ENCODE data around the gene CNTN6. TPM values are rescaled to one million over a fixed set of nuclear protein-coding genes. Genes with fewer than 3 reads are reported as not detected.

Gene CNTN6
- total RNA-seq, 4 donors from 2014 or later, result 7.7 to 16.4 (median 8.9) TPM

DNA sequence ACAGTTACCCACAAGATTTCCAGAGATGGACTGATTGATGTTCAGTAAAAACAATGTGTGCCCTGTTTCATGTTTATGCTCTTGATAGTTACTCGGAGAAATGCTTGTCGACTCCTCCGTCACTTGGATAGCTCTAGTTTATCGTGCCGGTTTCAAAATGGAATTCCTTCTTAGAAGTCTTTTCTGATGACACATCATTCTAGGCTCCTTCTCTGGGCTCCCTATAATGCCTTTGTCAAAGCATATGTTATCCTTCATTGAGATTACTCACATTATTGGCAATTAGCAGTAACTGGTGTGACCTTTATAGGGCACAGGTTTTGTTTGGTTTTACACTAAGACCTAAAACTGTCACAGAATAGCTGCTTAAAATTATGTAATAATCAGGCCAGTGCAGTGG lies 201.8 kb downstream of the CNTN6 start:
- Histone ChIP-seq H3K9me3 (no peaks in the 10 kb centered on the region), H3K36me3 (no peaks in the 10 kb centered on the region), H3K27me3 (no peaks in the 10 kb centered on the region), H3K4me1 (no peaks in the 10 kb centered on the region), H3K4me3 (replicated peaks in 1 of 3) (no peak overlapping the region), H3K27ac (no peak overlapping the region)
- intact Hi-C loops (cut with DNase I), result no loop called here
- no peak for TF ChIP-seq POLR2A (IDR thresholded peaks at IDR 0.05)
- TF ChIP-seq, protein P1, sequence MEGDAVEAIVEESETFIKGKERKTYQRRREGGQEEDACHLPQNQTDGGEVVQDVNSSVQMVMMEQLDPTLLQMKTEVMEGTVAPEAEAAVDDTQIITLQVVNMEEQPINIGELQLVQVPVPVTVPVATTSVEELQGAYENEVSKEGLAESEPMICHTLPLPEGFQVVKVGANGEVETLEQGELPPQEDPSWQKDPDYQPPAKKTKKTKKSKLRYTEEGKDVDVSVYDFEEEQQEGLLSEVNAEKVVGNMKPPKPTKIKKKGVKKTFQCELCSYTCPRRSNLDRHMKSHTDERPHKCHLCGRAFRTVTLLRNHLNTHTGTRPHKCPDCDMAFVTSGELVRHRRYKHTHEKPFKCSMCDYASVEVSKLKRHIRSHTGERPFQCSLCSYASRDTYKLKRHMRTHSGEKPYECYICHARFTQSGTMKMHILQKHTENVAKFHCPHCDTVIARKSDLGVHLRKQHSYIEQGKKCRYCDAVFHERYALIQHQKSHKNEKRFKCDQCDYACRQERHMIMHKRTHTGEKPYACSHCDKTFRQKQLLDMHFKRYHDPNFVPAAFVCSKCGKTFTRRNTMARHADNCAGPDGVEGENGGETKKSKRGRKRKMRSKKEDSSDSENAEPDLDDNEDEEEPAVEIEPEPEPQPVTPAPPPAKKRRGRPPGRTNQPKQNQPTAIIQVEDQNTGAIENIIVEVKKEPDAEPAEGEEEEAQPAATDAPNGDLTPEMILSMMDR (IDR thresholded peaks at IDR 0.05), result no peak
- 91 to 93% methylated on average over 5 of the region's 5 CpGs for WGBS, 2 donors
- DNase-seq, result no peak

GRCh38 chr3:1318296-1319005 lies 225.6 kb downstream of the CNTN6 start:
- H3K9me3 ChIP-seq, result no peaks in the 10 kb centered on the region
- no peak for DNase-seq
- WGBS, 2 donors, result 82 to 86% methylated on average over 6 of the region's 6 CpGs
- no peaks in the 10 kb centered on the region for H3K4me1 ChIP-seq
- no peaks in the 10 kb centered on the region for H3K36me3 ChIP-seq
- H3K4me3 ChIP-seq (replicated peaks in 1 of 3), result no peak overlapping the region
- H3K27me3 ChIP-seq, result no peaks in the 10 kb centered on the region
- intact Hi-C loops (cut with DNase I), result no loop called here
- no peak overlapping the region for H3K27ac ChIP-seq
- no peak for TF ChIP-seq POLR2A (IDR thresholded peaks at IDR 0.05)
- TF ChIP-seq, protein P1 (IDR thresholded peaks at IDR 0.05), result no peak

GRCh38 chr3:1326546-1326945 lies 233.7 kb downstream of the CNTN6 start:
- no peak overlapping the region for H3K4me3 ChIP-seq (replicated peaks in 1 of 3)
- H3K36me3 ChIP-seq, result no peaks in the 10 kb centered on the region
- TF ChIP-seq, protein P1 (IDR thresholded peaks at IDR 0.05), result no peak
- no peak for TF ChIP-seq POLR2A (IDR thresholded peaks at IDR 0.05)
- H3K27me3 ChIP-seq, result no peaks in the 10 kb centered on the region
- H3K4me1 ChIP-seq, result no peaks in the 10 kb centered on the region
- no peaks in the 10 kb centered on the region for H3K9me3 ChIP-seq
- H3K27ac ChIP-seq, result no peak overlapping the region
- no peak for DNase-seq
- intact Hi-C loops (cut with DNase I), result no loop called here

DNA sequence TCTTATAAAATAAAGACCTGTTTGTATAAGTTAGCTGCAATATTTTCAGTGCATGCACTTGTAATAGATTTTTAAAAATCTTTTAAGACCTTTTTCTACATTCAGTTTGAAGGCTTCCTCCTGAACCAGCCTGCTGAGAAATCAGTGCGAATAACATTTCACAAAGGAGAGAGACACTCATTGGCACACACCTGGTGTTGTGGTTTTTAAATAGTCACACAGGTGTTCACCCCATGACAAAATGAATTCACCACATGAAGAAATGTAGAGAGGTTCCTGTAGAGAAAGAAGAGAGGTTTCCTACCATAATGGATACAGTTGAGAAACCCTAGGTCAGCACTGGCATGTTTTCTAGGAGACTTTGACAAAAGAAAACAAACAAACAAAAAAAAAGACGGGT lies 237.3 kb downstream of the CNTN6 start:
- H3K36me3 ChIP-seq, result no peaks in the 10 kb centered on the region
- TF ChIP-seq, protein P1 (IDR thresholded peaks at IDR 0.05), result no peak
- TF ChIP-seq POLR2A (IDR thresholded peaks at IDR 0.05), result no peak
- no peak overlapping the region for H3K27ac ChIP-seq
- H3K9me3 ChIP-seq, result no peaks in the 10 kb centered on the region
- no peaks in the 10 kb centered on the region for H3K27me3 ChIP-seq
- WGBS, 2 donors, result 81 to 86% methylated on average over 2 of the region's 2 CpGs
- no peak overlapping the region for H3K4me3 ChIP-seq (replicated peaks in 1 of 3)
- DNase-seq, result no peak
- no peaks in the 10 kb centered on the region for H3K4me1 ChIP-seq
- intact Hi-C loops (cut with DNase I), result no loop called here

DNA sequence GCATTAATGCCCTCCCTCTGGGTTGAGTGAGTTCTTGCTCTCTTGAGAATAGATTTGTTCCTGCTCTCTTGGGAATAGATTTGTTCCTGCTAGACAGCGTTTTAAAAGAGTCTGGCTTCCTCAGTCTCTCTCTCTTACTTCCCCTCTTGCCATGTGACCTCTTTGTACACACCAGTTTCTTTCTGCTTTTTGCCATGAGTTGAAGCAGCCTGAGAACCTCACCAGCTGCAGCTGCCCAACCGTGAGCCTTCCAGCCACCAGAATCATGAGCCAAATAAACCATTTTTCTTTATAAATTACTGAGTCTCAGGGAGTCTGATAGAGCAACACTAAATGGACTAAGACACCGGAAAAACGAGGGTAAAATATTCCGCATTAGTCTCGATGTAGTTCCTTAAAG lies 253.6 kb downstream of the CNTN6 start:
- Histone ChIP-seq H3K27me3 (no peaks in the 10 kb centered on the region), H3K36me3 (no peaks in the 10 kb centered on the region), H3K27ac (no peak overlapping the region), H3K4me3 (replicated peaks in 1 of 3) (no peak overlapping the region), H3K4me1 (no peaks in the 10 kb centered on the region), H3K9me3 (no peaks in the 10 kb centered on the region)
- no peak for DNase-seq
- intact Hi-C loops (cut with DNase I), result no loop called here
- TF ChIP-seq, protein P1 (IDR thresholded peaks at IDR 0.05), result no peak
- no peak for TF ChIP-seq POLR2A (IDR thresholded peaks at IDR 0.05)
- 81 to 82% methylated on average over 6 of the region's 6 CpGs for WGBS, 2 donors
